Measurements from ENCODE around the gene PHC3.

Gene PHC3

DNA sequence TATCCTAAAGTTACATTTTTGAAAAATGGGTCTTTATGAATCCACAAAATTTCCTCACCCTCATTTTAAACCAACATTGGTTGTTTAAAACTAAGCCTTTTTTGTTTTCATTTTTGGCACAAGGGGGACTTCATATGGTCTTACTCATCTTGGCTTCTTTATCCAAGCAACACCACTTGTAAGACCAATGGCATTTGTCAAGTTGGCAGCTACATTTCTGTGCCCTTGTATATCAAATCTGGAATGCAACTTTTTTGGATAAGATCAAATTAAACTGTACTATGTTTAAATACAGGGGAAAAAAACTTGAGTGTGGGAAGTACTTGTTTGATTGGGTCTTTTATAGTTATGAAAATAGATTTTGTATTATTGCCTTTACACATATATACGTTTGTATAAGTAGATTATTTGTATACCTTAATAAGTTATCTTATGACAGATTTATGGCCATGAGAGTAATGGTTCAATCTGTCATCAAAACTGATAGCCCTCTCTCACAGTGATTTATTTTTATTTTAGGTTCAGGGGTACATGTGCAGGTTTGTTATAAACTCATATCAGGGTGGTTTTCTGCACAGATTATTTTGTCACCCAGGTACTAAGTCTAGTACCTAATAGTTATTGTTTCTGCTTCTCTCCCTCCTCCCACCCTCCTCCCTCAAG is 100.3 kb downstream of the PHC3 start:
- peak; percentile 31 for DNase-seq (ENCODE audit: low read depth)
- TF ChIP-seq, protein P1, sequence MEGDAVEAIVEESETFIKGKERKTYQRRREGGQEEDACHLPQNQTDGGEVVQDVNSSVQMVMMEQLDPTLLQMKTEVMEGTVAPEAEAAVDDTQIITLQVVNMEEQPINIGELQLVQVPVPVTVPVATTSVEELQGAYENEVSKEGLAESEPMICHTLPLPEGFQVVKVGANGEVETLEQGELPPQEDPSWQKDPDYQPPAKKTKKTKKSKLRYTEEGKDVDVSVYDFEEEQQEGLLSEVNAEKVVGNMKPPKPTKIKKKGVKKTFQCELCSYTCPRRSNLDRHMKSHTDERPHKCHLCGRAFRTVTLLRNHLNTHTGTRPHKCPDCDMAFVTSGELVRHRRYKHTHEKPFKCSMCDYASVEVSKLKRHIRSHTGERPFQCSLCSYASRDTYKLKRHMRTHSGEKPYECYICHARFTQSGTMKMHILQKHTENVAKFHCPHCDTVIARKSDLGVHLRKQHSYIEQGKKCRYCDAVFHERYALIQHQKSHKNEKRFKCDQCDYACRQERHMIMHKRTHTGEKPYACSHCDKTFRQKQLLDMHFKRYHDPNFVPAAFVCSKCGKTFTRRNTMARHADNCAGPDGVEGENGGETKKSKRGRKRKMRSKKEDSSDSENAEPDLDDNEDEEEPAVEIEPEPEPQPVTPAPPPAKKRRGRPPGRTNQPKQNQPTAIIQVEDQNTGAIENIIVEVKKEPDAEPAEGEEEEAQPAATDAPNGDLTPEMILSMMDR (IDR thresholded peaks at IDR 0.05; ENCODE audit: low read length, missing control alignments), result no peak
- no peak overlapping the region for H3K4me3 ChIP-seq (replicated peaks; ENCODE audit: low read depth, low read length)

DNA sequence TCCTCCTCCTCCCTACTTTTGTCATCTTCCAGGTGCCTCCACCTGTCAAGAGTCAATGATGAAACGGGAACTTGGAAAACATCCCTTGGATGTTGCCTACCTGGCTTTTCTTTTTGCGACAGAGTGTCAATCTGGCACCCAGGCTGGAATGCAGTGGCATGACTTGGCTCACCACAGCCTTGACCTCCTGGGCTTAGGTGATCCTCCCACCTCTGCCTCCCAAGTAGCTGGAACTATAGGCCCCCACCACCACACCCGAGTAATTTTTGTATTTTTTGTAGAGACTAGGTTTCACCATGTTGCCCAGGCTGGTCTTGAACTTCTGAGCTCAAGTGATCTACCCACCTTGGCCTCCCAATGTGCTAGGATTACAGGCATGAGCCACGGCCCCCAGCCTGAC is 100.9 kb downstream of the PHC3 start:
- TF ChIP-seq, protein P1 (IDR thresholded peaks at IDR 0.05; ENCODE audit: low read length, missing control alignments), result no peak
- no peak for DNase-seq (ENCODE audit: low read depth)
- no peak overlapping the region for H3K4me3 ChIP-seq (replicated peaks; ENCODE audit: low read depth, low read length)

- DNase-seq (ENCODE audit: low read depth), result no peak
- TF ChIP-seq, protein P1 (IDR thresholded peaks at IDR 0.05; ENCODE audit: low read length, missing control alignments), result no peak
These were observed 101.9 kb downstream of the PHC3 start for GRCh38 chr3:170079536-170080165.

GRCh38 chr3:170078620-170079281 is 102.8 kb downstream of the PHC3 start:
- H3K4me3 ChIP-seq (replicated peaks; ENCODE audit: low read depth, low read length), result no peak overlapping the region
- TF ChIP-seq, protein P1 (IDR thresholded peaks at IDR 0.05; ENCODE audit: low read length, missing control alignments), result no peak
- DNase-seq (ENCODE audit: low read depth), result no peak

More at GRCh38 chr3:170079536-170080165, 101.9 kb downstream of the PHC3 start:
- H3K4me3 ChIP-seq (replicated peaks; ENCODE audit: low read depth, low read length), result no peak overlapping the region

DNA sequence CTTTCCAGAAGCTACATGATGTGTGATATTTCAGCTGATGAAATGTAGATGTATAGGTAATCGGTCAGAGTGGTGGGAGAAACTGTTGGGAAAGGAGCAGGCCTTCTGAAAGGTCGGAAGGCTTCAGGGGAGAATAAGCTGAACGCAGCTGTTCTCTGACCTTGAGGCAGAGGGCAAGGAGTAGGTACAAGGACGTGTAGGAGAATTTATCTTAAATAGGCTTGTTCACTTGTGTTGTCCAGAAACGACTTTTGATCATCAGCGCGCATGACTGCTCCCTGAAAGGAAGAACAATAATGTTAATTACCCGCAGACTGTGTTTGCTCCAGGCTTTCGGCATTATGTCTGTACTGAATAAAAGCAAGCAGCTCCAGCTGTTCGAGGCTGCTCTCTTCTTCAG is 104.2 kb downstream of the PHC3 start:
- H3K4me3 ChIP-seq (replicated peaks; ENCODE audit: low read depth, low read length), result no peak overlapping the region
- TF ChIP-seq, protein P1 (IDR thresholded peaks at IDR 0.05; ENCODE audit: low read length, missing control alignments), result no peak
- no peak for DNase-seq (ENCODE audit: low read depth)

- H3K4me3 ChIP-seq (replicated peaks; ENCODE audit: low read depth, low read length), result no peak overlapping the region
- TF ChIP-seq, protein P1 (IDR thresholded peaks at IDR 0.05; ENCODE audit: low read length, missing control alignments), result no peak
- DNase-seq (ENCODE audit: low read depth), result peak; percentile 29
These were observed 104.8 kb downstream of the PHC3 start for GRCh38 chr3:170076715-170077238.
